Left lung (tissue), 10 donors: ENCODE data around the gene SIRT1. TPM values are rescaled to one million over a fixed set of nuclear protein-coding genes. Genes with fewer than 3 reads are reported as not detected.
"Not testable (repeated sequence)": the region's sequence is repeated elsewhere in the genome, so short reads cannot be mapped to it uniquely, and the experiment has no call there.

Source experiments
- ATAC-seq: fragments of 200-7000 bp; cut with Tn5 transposase; one replicate; pipeline ENCODE4 v1.9.1; 2020; ENCODE audit warnings: moderate library complexity
- DNase-seq, 4 donors: peaks; one replicate each; pipeline ENCODE4 v3.0.0-alpha.2; 2013 to 2020
- H3K27ac ChIP-seq, 2 donors: fragments of 200-600 bp; sonication (generic) in 1 of 2; one replicate each; pipeline versions ENCODE4 v1.5.0 to v1.8.0; 2020 to 2021
- H3K27me3 ChIP-seq, 2 donors: fragments of 200-600 bp; sonication (generic) in 1 of 2; one replicate each; pipeline versions ENCODE4 v1.5.0 to v1.8.0; 2020 to 2021
- H3K36me3 ChIP-seq, 2 donors: fragments of 200-600 bp; sonication (generic) in 1 of 2; one replicate each; pipeline versions ENCODE4 v1.5.0 to v1.8.0; 2020 to 2021
- H3K4me1 ChIP-seq, 2 donors: fragments of 200-600 bp; one replicate each; pipeline ENCODE4 v1.8.0; 2021
- H3K4me3 ChIP-seq, 2 donors: fragments of 200-600 bp; sonication (generic) in 1 of 2; one replicate each; pipeline versions ENCODE4 v1.5.0 to v1.8.0; 2020 to 2021; ENCODE audit warnings: mild to moderate bottlenecking in 1 of 2
- H3K9me3 ChIP-seq, 2 donors: fragments of 200-600 bp; sonication (generic) in 1 of 2; one replicate each; pipeline versions ENCODE4 v1.5.0 to v1.8.0; 2020 to 2021
- intact Hi-C, 2 donors: fragments of 100-400 bp; cut with DNase I; formaldehyde crosslinking; loops; one replicate each; pipeline versions ENCODE4 v1.11.2 to v1.14.2; 2022
- polyA plus RNA-seq, 6 donors: library from polyadenylated mRNA; unstranded; fragments of 120-200 nt; gene quantifications; one replicate each; pipeline ENCODE4 v1.2.1, GENCODE V29; 2013; ENCODE audit not compliant: insufficient read length in 6 of 6
- total RNA-seq, 2 donors: library from RNA; stranded (reverse); fragmentation: NEBNext Ultra II Directional; extraction: Animal tissue kit (Norgen Biotek cat#: 25700); gene quantifications; one replicate each; pipeline ENCODE4 v1.2.1, GENCODE V29; 2021
- TF ChIP-seq, protein P1 (sequence below), 2 donors: fragments of 200-600 bp; sonication (generic) in 1 of 2; IDR thresholded peaks; one replicate each; pipeline versions ENCODE4 v1.5.0 to v1.8.0; 2021; ENCODE audit warnings: antibody characterized with exemption in 2 of 2
- donor health status: DM: no; HTN: yes; CAD: no.
- donor health status: DM: no; HTN: no; CAD: no.

The SIRT1 gene
- total and polyA plus RNA-seq, 8 donors = 17.5 to 39.7 (median 34.7) TPM

- Histone ChIP-seq H3K4me3 (no peak overlapping the region), H3K4me1 (no peaks in the 10 kb centered on the region), H3K36me3 (no peaks in the 10 kb centered on the region), H3K27ac (no peak overlapping the region), H3K9me3 (no peaks in the 10 kb centered on the region), H3K27me3 (no peaks in the 10 kb centered on the region)
- DNase-seq (no peak), ATAC-seq (no peak)
- TF ChIP-seq, protein P1, sequence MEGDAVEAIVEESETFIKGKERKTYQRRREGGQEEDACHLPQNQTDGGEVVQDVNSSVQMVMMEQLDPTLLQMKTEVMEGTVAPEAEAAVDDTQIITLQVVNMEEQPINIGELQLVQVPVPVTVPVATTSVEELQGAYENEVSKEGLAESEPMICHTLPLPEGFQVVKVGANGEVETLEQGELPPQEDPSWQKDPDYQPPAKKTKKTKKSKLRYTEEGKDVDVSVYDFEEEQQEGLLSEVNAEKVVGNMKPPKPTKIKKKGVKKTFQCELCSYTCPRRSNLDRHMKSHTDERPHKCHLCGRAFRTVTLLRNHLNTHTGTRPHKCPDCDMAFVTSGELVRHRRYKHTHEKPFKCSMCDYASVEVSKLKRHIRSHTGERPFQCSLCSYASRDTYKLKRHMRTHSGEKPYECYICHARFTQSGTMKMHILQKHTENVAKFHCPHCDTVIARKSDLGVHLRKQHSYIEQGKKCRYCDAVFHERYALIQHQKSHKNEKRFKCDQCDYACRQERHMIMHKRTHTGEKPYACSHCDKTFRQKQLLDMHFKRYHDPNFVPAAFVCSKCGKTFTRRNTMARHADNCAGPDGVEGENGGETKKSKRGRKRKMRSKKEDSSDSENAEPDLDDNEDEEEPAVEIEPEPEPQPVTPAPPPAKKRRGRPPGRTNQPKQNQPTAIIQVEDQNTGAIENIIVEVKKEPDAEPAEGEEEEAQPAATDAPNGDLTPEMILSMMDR (IDR thresholded peaks at IDR 0.05) = no peak
- intact Hi-C loops = no loop called here
Observed at GRCh38 chr10:67869996-67870395, 14.5 kb upstream of the SIRT1 start.

GRCh38 chr10:67875340-67876238, 8.9 kb upstream of the SIRT1 start:
- no peaks in the 10 kb centered on the region for H3K27me3 ChIP-seq
- ATAC-seq = no peak
- TF ChIP-seq, protein P1 (IDR thresholded peaks at IDR 0.05) = no peak
- intact Hi-C loops = no loop called here
- no peak overlapping the region for H3K4me3 ChIP-seq
- DNase-seq = no peak
- H3K9me3 ChIP-seq = no peaks in the 10 kb centered on the region
- H3K27ac ChIP-seq = no peak overlapping the region
- H3K36me3 ChIP-seq = no peaks in the 10 kb centered on the region
- H3K4me1 ChIP-seq = no peaks in the 10 kb centered on the region

DNA sequence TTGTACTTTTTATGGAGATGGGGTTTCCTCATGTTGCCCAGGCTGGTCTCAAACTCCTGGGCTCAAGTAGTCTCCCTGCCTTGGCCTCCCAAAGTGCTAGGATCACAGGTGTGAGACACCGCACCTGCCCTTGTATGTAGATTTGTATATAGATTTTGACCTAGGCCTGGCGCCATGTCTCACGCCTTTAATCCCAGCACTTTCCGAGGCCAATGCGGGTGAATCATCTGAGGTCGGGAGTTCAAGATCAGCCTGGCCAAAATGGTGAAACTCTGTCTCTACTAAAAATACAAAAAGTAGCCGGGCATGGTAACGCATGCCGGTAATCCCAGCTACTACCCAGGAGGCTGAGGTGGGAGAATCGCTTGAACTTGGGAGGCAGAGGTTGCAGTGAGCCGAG, 7.0 kb upstream of the SIRT1 start:
- H3K27me3 ChIP-seq, H3K9me3 ChIP-seq, H3K36me3 ChIP-seq, H3K4me1 ChIP-seq, DNase-seq, H3K27ac ChIP-seq, intact Hi-C loops, H3K4me3 ChIP-seq, ATAC-seq: not testable (repeated sequence)

GRCh38 chr10:67878133-67878532, 6.3 kb upstream of the SIRT1 start:
- no peak overlapping the region for H3K27ac ChIP-seq
- no peaks in the 10 kb centered on the region for H3K9me3 ChIP-seq
- no peak overlapping the region for H3K4me3 ChIP-seq
- H3K36me3 ChIP-seq = no peaks in the 10 kb centered on the region
- intact Hi-C loops = no loop called here
- no peaks in the 10 kb centered on the region for H3K27me3 ChIP-seq
- DNase-seq (no peak), ATAC-seq (no peak)
- H3K4me1 ChIP-seq = no peaks in the 10 kb centered on the region
- TF ChIP-seq, protein P1 (IDR thresholded peaks at IDR 0.05) = no peak

DNA sequence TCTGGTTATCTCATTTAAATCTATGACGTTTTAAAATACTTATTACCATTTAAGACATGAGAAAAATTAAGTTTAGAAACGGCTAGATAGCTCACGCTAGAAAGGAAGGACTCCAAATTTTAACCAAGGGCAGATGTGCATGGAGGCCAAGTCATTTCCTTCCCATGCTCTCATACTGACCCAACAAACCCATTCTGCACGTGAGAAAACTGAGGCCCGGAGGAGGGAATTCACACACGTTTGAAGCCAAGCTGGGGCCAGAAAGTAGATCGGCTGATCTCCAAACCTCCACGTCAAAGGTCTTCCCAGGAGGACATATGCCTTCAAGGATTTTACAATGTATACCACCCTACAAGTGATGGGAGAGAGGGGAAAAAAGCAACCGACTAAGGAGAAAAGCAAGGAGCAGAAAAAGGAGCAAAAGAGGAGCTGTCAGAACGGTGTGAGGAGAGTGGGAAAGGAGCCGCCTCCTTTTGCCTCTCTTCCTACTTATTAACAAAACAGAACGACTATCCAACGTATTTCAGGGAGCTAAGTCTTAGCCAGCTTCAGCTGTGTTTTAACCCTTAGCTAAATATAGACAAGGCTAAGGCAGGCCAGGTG, 645 bp upstream of the SIRT1 start:
- Histone ChIP-seq H3K27me3 (no peaks in the 10 kb centered on the region), H3K27ac (peak overlapping the region; percentile 96 to 98), H3K4me1 (peaks cover 11 to 21% of the 10 kb centered on the region in 2 donors), H3K36me3 (peaks cover 0 to 22% of the 10 kb centered on the region in 2 donors), H3K9me3 (no peaks in the 10 kb centered on the region), H3K4me3 (peak overlapping the region; percentile 52 to 77)
- TF ChIP-seq, protein P1 (IDR thresholded peaks at IDR 0.05) = no peak
- intact Hi-C loops = no loop called here
- DNase-seq (no peak), ATAC-seq (peak; percentile 42)
